ENCODE results near the gene GLIS1.

The GLIS1 gene

DNA sequence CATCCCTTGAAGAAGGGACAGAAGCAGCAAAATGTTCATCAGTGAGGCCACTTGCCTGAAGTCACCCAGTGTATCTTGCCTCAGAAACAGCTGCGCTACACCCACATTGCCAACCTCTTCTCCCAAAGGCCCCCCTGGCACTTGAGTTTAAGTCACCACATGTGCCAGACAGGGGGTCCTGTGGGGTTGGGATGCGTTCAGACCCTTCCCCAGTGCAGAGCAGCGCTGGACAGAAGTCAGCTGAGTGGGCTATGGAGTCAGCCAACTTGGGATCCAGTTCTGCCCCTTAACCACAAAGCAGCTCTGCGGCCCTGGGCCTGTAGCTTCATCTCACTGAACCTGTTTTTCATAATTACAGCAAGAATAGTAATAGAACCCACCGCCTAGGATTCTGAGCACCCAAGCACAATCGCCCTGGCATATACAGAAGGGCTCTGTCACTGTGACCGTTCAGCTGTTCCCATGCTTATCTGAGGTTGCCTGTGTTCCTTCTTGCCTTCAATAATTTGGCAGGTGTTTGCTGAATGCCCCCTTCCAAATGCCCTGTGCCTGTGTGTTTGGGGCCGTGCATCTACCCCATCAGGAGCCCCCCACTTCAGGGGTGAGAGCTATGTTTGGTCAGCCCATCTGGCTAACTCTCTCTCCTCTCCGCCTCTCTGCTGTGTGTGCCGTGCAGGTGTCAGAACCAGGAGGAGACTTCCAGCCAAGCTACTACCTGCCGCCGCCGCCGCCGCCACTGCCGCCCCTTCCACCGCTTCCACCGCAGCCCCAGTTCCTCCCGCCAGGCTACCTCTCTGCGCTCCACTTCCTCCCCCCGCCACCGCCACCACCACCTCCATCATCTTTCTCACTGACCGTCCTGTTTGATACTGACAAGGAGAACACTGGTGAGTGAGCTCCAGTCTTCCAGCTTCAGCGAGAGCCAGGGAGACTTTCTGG is 274.7 kb downstream of the GLIS1 start:
- no peak for DNase-seq (ENCODE audit: low read depth in 2 of 2)

DNA sequence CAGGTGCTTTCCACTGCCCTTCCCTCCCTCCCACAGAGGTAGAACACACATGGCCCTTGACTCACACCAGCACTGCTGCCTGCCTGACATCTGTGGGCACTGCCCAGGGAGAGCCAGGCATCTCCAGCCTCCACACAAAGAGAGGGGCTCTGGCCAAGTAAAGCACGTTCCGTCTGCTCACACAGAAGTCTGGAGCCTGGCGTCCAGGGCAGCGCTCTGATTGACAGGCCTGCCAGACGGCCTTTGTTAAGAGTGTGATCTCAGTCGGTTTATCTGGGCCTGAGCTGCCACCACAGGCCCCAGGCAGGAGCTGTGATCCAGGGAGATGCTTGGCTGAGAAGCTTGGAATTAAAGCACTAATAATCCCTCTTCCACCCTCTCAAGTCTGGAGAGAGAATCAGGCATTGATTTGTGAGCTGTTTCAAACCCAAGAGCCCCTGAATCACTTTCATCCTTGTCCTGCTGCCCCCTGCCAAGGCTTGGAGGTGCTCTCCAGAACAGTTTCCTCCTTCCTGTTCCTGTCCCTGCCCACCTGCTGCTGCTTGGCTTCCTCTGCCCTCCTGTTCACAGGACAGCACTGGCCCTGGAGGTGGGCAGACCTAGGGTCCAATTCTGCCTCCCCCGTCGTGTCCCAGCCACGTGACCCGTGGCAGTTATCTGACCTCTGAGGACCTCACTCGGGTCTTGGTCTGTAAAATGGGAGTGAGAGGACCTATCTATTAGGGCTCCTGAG is 276.0 kb downstream of the GLIS1 start:
- DNase-seq (ENCODE audit: low read depth in 2 of 2) = no peak

DNA sequence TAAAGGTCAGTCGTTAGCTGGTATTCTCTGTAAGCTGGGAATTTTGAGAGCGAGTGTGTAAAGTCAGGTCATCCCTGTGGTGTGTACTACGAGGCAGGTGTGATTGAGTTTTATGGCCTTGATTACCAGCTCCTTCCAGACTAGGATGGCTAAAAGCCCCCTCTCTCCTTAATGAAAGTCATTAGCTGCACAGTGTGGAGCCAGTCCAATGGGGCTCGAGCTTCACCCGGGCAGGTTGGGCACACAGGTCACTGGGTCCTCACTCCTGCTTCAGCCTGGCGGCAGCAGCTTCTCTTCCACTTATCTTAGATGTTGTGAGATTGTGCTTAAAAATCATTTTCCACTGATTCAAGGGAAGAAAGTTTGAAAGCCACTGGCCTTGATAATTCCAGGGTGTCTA is 276.8 kb downstream of the GLIS1 start:
- no peak for DNase-seq (ENCODE audit: low read depth in 2 of 2)

DNA sequence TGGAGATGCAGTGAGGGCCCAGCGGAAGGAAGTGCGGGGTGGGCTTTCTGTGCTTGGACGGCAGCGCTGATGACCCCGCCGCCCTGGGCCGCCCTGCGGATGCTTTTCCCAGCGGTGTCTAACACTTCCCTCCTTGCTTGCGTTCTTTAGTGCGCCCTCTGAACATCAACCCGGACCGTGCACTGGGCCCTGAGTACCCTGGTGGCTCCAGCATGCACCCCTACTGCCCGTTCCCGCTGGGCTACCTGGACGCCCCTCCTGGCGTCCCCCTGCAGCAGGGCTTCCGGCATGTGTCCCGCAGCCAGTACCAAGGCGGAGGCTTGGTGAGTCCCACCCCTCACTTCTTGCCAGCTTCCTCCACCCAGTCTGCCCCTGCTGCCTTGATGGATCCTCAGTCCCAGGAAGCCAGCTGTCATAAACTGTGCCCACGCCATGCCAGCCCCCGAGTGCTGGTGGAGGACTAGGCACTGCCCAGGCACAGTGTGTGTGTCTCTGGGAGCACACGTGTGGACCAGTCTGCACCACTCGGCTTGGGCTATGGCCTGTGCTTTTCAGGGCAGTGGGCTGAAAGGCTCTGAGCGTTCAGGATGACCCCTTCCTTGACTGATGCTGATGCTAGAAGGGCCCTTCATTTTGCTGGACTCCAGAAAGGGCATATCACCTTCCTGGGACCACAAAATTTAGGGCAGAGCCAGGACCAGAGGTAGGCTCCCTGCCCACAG is 277.5 kb downstream of the GLIS1 start:
- DNase-seq (ENCODE audit: low read depth in 2 of 2) = no peak

DNA sequence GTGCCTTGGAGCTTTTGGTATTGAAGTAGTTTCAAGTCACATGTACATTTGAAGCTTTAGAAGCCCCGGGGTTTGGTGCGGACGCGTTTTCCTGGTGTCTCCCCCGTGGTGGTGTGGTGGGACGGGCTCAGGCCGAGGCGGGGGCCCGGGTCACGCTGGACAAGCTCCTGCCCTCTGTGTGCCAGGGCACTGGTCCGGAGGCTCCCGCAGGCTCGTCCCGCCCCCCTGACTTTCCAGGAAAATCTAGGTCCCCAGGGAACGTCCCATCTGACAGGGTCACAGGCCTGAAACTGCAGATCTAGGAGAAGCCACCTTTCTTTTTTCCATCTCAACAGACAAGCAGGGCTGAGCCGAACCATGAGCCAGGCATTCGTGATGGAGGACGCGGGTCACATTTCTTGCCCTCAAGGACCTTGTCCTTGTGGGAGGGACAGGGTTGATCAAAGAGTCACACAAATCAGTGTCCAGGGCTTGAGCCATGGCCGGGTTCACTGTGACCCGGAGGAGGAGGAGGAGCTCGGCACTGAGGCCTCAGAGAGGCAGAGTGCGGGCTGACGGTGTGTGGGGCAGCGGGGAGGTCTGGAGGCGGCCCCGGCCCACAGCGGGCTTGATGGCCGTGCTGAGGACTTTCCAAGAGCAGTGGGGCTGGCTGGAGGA is 278.2 kb downstream of the GLIS1 start:
- no peak for DNase-seq (ENCODE audit: low read depth in 2 of 2)

DNA sequence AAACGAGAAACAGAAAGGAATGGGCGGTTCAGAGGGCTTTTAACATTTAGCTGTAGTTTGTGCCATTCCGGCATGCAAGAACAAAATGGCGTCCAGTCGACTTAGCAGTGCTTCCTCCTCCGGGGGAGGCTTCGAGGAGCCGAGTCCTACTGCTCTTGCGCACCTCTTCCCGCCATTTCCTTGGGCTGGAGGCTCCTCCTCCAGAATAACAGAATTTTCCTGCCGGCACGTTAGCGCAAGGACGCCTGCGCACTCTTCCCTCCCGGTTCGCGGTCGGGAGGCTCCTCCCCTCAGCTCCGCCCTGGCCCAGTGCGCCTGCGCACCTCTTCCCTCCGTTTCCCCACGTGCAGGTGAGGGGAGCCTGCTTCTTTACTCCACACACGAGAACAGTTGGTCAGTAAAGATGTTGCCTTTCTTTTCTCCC is 278.7 kb downstream of the GLIS1 start:
- no peak for DNase-seq (ENCODE audit: low read depth in 2 of 2)

DNA sequence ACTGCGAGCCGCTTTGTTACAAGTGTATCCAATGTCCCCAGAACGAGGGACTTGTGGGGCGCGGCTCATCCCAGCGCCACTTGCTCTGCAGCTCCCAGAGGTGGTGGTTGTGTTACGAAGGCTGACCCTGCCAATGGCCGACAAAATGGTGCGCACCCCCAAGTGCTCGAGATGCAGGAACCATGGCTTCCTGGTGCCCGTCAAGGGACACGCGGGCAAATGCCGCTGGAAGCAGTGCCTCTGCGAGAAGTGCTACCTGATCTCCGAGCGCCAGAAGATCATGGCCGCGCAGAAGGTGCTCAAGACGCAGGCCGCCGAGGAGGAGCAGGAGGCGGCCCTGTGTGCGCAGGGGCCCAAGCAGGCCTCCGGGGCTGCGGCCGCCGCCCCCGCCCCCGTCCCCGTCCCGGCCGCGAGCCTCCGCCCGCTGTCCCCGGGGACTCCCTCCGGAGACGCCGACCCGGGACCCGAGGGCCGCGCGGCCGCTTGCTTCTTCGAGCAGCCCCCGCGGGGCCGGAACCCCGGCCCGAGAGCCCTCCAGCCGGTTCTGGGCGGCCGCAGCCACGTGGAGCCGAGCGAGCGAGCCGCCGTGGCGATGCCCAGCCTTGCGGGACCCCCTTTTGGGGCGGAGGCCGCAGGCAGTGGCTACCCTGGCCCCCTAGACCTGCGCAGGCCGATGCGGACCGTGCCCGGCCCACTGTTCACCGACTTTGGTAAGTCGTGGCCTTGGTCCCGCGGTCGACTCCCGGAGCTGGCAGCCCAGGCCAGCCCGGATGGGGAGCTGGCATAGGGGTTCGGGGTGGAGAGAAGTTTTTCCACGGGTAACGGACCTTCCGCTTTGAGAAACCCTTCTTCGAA is 279.4 kb downstream of the GLIS1 start, which contains the start of gene DMRTB1:
Gene DMRTB1 (plus strand): TSS at position 79 of the 855 bp plus-strand sequence. CDS start 55 bp downstream, at position 134.
- DNase-seq (ENCODE audit: low read depth in 2 of 2) = no peak

DNA sequence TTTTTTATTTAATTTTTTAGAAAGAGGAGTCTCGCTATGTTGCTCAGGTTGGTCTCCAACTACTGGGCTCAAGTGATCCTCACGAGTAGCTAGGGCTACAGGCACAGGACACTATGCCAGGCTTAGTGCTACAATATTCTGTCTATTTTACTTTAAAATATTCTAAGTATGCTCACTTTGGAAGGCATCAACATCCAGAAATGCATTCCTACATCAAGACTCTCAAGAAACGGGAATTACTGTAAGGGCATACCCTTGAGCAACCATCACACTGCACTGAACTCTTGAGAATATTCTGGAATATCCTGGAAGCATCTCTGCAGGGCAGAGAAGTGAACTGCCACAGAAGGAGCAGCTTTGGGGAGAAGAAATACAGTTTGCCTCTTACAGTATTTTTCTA is 280.3 kb downstream of the GLIS1 start:
- DNase-seq (ENCODE audit: low read depth in 2 of 2) = no peak
